HFFc6 (cell line): Measurements from ENCODE around the gene SULT1B1. TPM values are rescaled to one million over a fixed set of nuclear protein-coding genes. Genes with fewer than 3 reads are reported as not detected.

Source experiments
- DNase-seq: peaks from one replicate; pipeline ENCODE4 v3.0.0-alpha.2; 2018
- H3K27ac Mint-ChIP-seq: 2 replicates; pipeline ENCODE4 v1.8.0; 2020; ENCODE audit warnings: mild to moderate bottlenecking, mixed read lengths
- H3K27me3 Mint-ChIP-seq: 2 replicates; pipeline ENCODE4 v1.8.0; 2021; ENCODE audit warnings: mild to moderate bottlenecking, moderate library complexity, mixed read lengths; ENCODE audit not compliant: insufficient read depth
- H3K36me3 Mint-ChIP-seq: 2 replicates; pipeline ENCODE4 v1.8.0; 2021; ENCODE audit warnings: low read depth, mixed read lengths
- H3K4me1 Mint-ChIP-seq: 2 replicates; pipeline ENCODE4 v1.8.0; 2020; ENCODE audit warnings: low read depth, mixed read lengths
- H3K4me3 Mint-ChIP-seq: 2 replicates; pipeline ENCODE4 v1.8.0; 2020; ENCODE audit warnings: mild to moderate bottlenecking, moderate library complexity, mixed read lengths
- H3K9me3 Mint-ChIP-seq: 2 replicates; pipeline ENCODE4 v1.8.0; 2020; ENCODE audit warnings: mild to moderate bottlenecking, mixed read lengths
- CTCF ChIP-seq: fragments of 200-600 bp; sonication (generic); IDR thresholded peaks from 2 replicates; pipeline ENCODE4 v1.5.0; 2021; ENCODE audit warnings: antibody characterized with exemption, mild to moderate bottlenecking
- long read RNA-seq: library from polyadenylated mRNA; unstranded; transcript quantifications from one replicate; pipeline ENCODE4 v2.0.0, GENCODE V29; 2019
- total RNA-seq, 6 experiments: library from RNA; stranded (reverse); fragmentation: NEBNext Ultra II Directional; extraction: Animal tissue kit (Norgen Biotek cat#: 25700); gene quantifications; 2 replicates in 1 of 6; 3 replicates in 5 of 6; pipeline ENCODE4 v1.2.3, GENCODE V29; 2021

The SULT1B1 gene
- total RNA-seq, result under 1 TPM in 1 of 6 experiments, not detected in 5; 0.02 TPM
- long read RNA-seq, result 0 reads

GRCh38 chr4:69760455-69760854 lies at the start of gene SULT1B1:
TSS of gene SULT1B1 (minus strand) at chr4:69760620. CDS start at chr4:69755217, 5,403 bp downstream.
- TF ChIP-seq CTCF, result no peak
- DNase-seq, result no peak
- H3K27ac Mint-ChIP-seq, result no peak within 1 kb of the TSS
- peaks cover 14% of the 10 kb centered on the region for H3K9me3 Mint-ChIP-seq
- no peaks in the 10 kb centered on the region for H3K4me1 Mint-ChIP-seq
- no peaks in the 10 kb centered on the region for H3K36me3 Mint-ChIP-seq
- H3K4me3 Mint-ChIP-seq, result no peak within 1 kb of the TSS
- H3K27me3 Mint-ChIP-seq, result no peaks in the 10 kb centered on the region

GRCh38 chr4:69800599-69800998 lies 40.2 kb upstream of the SULT1B1 start:
- Mint-ChIP-seq H3K36me3 (no peaks in the 10 kb centered on the region), H3K4me1 (no peaks in the 10 kb centered on the region), H3K9me3 (peaks cover 14% of the 10 kb centered on the region), H3K27ac (no peak overlapping the region), H3K27me3 (no peaks in the 10 kb centered on the region), H3K4me3 (no peak overlapping the region)
- no peak for TF ChIP-seq CTCF
- DNase-seq, result no peak

GRCh38 chr4:69799337-69799736 lies 38.9 kb upstream of the SULT1B1 start:
- Mint-ChIP-seq H3K27ac (no peak overlapping the region), H3K36me3 (no peaks in the 10 kb centered on the region), H3K4me3 (no peak overlapping the region), H3K4me1 (no peaks in the 10 kb centered on the region), H3K9me3 (peaks cover 19% of the 10 kb centered on the region), H3K27me3 (no peaks in the 10 kb centered on the region)
- no peak for DNase-seq
- TF ChIP-seq CTCF, result no peak

- no peaks in the 10 kb centered on the region for H3K27me3 Mint-ChIP-seq
- TF ChIP-seq CTCF, result no peak
- DNase-seq, result no peak
- H3K4me3 Mint-ChIP-seq, result no peak overlapping the region
- H3K4me1 Mint-ChIP-seq, result no peaks in the 10 kb centered on the region
- no peak overlapping the region for H3K27ac Mint-ChIP-seq
- H3K9me3 Mint-ChIP-seq, result peaks cover 22% of the 10 kb centered on the region
- H3K36me3 Mint-ChIP-seq, result no peaks in the 10 kb centered on the region
Observed at GRCh38 chr4:69793732-69794131, 33.3 kb upstream of the SULT1B1 start.

GRCh38 chr4:69787879-69788278 lies 27.5 kb upstream of the SULT1B1 start:
- no peaks in the 10 kb centered on the region for H3K4me1 Mint-ChIP-seq
- no peaks in the 10 kb centered on the region for H3K36me3 Mint-ChIP-seq
- H3K9me3 Mint-ChIP-seq, result no peaks in the 10 kb centered on the region; the same call in 1 of the 2 replicates
- H3K27me3 Mint-ChIP-seq, result no peaks in the 10 kb centered on the region
- no peak for TF ChIP-seq CTCF
- H3K27ac Mint-ChIP-seq, result no peak overlapping the region
- no peak overlapping the region for H3K4me3 Mint-ChIP-seq
- DNase-seq, result no peak

- Mint-ChIP-seq H3K4me3 (no peak overlapping the region), H3K4me1 (no peaks in the 10 kb centered on the region), H3K27ac (no peak overlapping the region), H3K9me3 (peaks cover 11% of the 10 kb centered on the region), H3K27me3 (no peaks in the 10 kb centered on the region), H3K36me3 (no peaks in the 10 kb centered on the region; the same call in 1 of the 2 replicates)
- no peak for TF ChIP-seq CTCF
- DNase-seq, result no peak
Observed at GRCh38 chr4:69786547-69786946, 26.1 kb upstream of the SULT1B1 start.
